ENCODE measurements around the gene GRK4. TPM values are rescaled to one million over a fixed set of nuclear protein-coding genes. Genes with fewer than 3 reads are reported as not detected.

The GRK4 gene
- total RNA-seq, 1 experiment from 2014 or later = 4.2 TPM

DNA sequence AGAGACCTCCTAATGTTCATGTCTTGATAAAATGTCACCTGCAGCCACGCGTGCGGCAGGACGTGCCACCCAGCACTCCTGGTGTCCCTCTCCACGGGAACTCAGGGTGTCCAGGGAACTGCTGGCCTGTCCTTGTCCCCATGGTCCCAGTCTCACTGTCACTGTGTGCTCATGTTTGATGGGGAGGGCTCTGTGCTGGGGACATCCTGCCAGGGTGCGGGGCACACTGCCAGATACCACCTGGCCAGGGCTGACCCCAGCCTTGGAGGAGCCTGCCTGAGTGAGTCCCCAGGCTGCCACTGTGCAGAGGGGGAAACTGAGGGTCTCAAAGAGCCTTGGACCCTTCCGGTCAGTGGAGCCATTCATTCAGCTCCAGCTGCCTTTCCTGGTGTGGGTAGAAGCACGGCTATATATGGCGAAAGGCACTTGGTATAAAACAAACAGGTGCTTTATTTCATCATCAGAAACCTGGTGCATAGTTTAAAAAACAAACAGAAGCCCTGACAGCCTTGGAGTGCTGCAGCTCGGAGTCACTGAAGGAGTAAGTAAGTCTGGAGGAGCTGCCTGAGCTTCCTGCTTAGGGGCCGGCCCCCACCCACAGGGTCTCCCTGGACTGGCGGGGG, 33.1 kb upstream of the GRK4 start:
- intact Hi-C loops (cut with micrococcal nuclease) = no loop called here
- Histone ChIP-seq H4K20me1 (ENCODE audit: insufficient read depth) (no peaks in the 10 kb centered on the region), H3K27ac (ENCODE audit: low read depth, low read length) (no peak overlapping the region), H3K36me3 (ENCODE audit: control insufficient read depth in 1 of 2, insufficient read depth in 2 of 2, low read length in 2 of 2) (peaks cover 4 to 31% of the 10 kb centered on the region in 2 experiments; a peak in 2 of 4 replicates), H3K9me2 (ENCODE audit: insufficient read depth) (no peaks in the 10 kb centered on the region), H3K79me2 (ENCODE audit: insufficient read depth, low read length) (peaks cover 27% of the 10 kb centered on the region), H3K27me3 (ENCODE audit: insufficient read depth, low read length) (no peaks in the 10 kb centered on the region), H2AFZ (ENCODE audit: low read depth, low read length, poor library complexity, severe bottlenecking) (no peak overlapping the region), H3K9ac (ENCODE audit: low read length) (no peak overlapping the region), H3K4me1 (ENCODE audit: control insufficient read depth in 1 of 2, insufficient read depth in 2 of 2, low read length in 2 of 2) (peaks cover 0 to 14% of the 10 kb centered on the region in 2 experiments; a peak in 3 of 4 replicates), H3K4me2 (ENCODE audit: low read length) (no peak overlapping the region), H3K4me3 (replicated peaks in 1 of 2; ENCODE audit: low read depth in 1 of 2, low read length in 2 of 2) (no peak overlapping the region), H3K9me3 (ENCODE audit: control insufficient read depth in 1 of 2, insufficient read depth in 1 of 2, low read depth in 1 of 2, low read length in 2 of 2) (no peaks in the 10 kb centered on the region)
- ChIA-PET CTCF (interaction anchor here (0.6 kb wide), 1 partner anchor 166 kb away, joined by 3 read pairs; no protein-coding TSS in a partner anchor), RAD21 (ENCODE audit: low non-redundant PET in 1 of 2, low total read pairs in 2 of 2, uncharacterized antibody in 2 of 2, unreplicated experiment in 2 of 2) (no interaction called here), POLR2A (no interaction called here)
- TF ChIP-seq CEBPB (IDR thresholded peaks at IDR 0.05; ENCODE audit: low read depth) (no peak), RAD21 (IDR thresholded peaks at IDR 0.05; ENCODE audit: low read depth) (no peak), ELF1 (IDR thresholded peaks at IDR 0.05; ENCODE audit: borderline replicate concordance, low read depth) (no peak), POLR2AphosphoS5 (IDR thresholded peaks at IDR 0.05; ENCODE audit: low read depth, low read length) (no peak), FOSL1 (IDR thresholded peaks at IDR 0.05; ENCODE audit: low read depth) (no peak), POLR2A (IDR thresholded peaks at IDR 0.05; ENCODE audit: borderline replicate concordance, extremely low read depth, insufficient read depth, insufficient read length) (no peak), EZH2phosphoT487 (IDR thresholded peaks at IDR 0.05; ENCODE audit: borderline replicate concordance) (no peak), EGR1 (IDR thresholded peaks at IDR 0.05; ENCODE audit: low read depth) (no peak), SRF (IDR thresholded peaks at IDR 0.05; ENCODE audit: low read depth) (no peak), JUND (IDR thresholded peaks at IDR 0.05) (no peak), EZH2 (IDR thresholded peaks at IDR 0.05) (no peak), ZFX (IDR thresholded peaks at IDR 0.05) (no peak), TCF7L2 (IDR thresholded peaks at IDR 0.05; ENCODE audit: borderline replicate concordance, extremely low read depth, insufficient read depth, insufficient read length) (no peak), ZNF274 (IDR thresholded peaks at IDR 0.05; ENCODE audit: low read depth, low read length) (no peak)
- TF ChIP-seq, protein P1, sequence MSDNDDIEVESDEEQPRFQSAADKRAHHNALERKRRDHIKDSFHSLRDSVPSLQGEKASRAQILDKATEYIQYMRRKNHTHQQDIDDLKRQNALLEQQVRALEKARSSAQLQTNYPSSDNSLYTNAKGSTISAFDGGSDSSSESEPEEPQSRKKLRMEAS (IDR thresholded peaks at IDR 0.05) = no peak
- TF ChIP-seq, protein P2, sequence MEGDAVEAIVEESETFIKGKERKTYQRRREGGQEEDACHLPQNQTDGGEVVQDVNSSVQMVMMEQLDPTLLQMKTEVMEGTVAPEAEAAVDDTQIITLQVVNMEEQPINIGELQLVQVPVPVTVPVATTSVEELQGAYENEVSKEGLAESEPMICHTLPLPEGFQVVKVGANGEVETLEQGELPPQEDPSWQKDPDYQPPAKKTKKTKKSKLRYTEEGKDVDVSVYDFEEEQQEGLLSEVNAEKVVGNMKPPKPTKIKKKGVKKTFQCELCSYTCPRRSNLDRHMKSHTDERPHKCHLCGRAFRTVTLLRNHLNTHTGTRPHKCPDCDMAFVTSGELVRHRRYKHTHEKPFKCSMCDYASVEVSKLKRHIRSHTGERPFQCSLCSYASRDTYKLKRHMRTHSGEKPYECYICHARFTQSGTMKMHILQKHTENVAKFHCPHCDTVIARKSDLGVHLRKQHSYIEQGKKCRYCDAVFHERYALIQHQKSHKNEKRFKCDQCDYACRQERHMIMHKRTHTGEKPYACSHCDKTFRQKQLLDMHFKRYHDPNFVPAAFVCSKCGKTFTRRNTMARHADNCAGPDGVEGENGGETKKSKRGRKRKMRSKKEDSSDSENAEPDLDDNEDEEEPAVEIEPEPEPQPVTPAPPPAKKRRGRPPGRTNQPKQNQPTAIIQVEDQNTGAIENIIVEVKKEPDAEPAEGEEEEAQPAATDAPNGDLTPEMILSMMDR (IDR thresholded peaks at IDR 0.05 in 2 of 3, conservative IDR thresholded peaks at IDR 0.05 in 1 of 3; ENCODE audit: borderline replicate concordance in 1 of 3, insufficient read depth in 1 of 3, low read depth in 2 of 3, low read length in 2 of 3) = no peak
- TF ChIP-seq, protein P3, sequence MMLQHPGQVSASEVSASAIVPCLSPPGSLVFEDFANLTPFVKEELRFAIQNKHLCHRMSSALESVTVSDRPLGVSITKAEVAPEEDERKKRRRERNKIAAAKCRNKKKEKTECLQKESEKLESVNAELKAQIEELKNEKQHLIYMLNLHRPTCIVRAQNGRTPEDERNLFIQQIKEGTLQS (IDR thresholded peaks at IDR 0.05) = no peak
- TF ChIP-seq, protein P4, sequence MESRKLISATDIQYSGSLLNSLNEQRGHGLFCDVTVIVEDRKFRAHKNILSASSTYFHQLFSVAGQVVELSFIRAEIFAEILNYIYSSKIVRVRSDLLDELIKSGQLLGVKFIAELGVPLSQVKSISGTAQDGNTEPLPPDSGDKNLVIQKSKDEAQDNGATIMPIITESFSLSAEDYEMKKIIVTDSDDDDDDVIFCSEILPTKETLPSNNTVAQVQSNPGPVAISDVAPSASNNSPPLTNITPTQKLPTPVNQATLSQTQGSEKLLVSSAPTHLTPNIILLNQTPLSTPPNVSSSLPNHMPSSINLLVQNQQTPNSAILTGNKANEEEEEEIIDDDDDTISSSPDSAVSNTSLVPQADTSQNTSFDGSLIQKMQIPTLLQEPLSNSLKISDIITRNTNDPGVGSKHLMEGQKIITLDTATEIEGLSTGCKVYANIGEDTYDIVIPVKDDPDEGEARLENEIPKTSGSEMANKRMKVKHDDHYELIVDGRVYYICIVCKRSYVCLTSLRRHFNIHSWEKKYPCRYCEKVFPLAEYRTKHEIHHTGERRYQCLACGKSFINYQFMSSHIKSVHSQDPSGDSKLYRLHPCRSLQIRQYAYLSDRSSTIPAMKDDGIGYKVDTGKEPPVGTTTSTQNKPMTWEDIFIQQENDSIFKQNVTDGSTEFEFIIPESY (IDR thresholded peaks at IDR 0.05; ENCODE audit: extremely low read depth, insufficient replicate concordance, low read length) = no peak
- DNase-seq (ENCODE audit: low read depth, low spot score) (no peak), ATAC-seq (no peak)
- BruUV-seq (replicated peaks) = no TSS peak
